K562 (cell line): Measurements from ENCODE around the gene BCAR1. TPM values are rescaled to one million over a fixed set of nuclear protein-coding genes. Genes with fewer than 3 reads are reported as not detected.

Experiments
- E2F8 ChIP-seq: fragments of 450-650 bp; IDR thresholded peaks from 2 replicates; pipeline ENCODE4 v1.7.1; 2018; ENCODE audit warnings: mild to moderate bottlenecking, low read depth; ENCODE audit not compliant: partially characterized antibody
- HMGN3 ChIP-seq: IDR thresholded peaks from 2 replicates; pipeline ENCODE4 v1.6.1; 2011; ENCODE audit warnings: borderline replicate concordance, low read depth, mild to moderate bottlenecking, mixed read lengths, low read length; ENCODE audit not compliant: insufficient read length; ENCODE audit errors: extremely low read depth
- NFXL1 ChIP-seq: fragments of 450-650 bp; formaldehyde crosslinking; IDR thresholded peaks from 2 replicates; pipeline ENCODE4 v1.4.0; 2021; ENCODE audit warnings: mild to moderate bottlenecking
- POLR2A ChIP-seq: fragments of 450-650 bp; conservative IDR thresholded peaks from 2 replicates; pipeline ENCODE4 v1.6.1; 2016
- TBP ChIP-seq: optimal IDR thresholded peaks from 2 replicates; pipeline ENCODE3; 2011; ENCODE audit warnings: low read depth, low read length, improper control_type of control experiment
- ZBTB11 ChIP-seq, 3 experiments: fragments of 200-800 bp in 1 of 3; fragments of 250-450 bp in 1 of 3; fragments of 450-650 bp in 1 of 3; sonication (Bioruptor Pico) in 1 of 3; sonication (Bioruptor generic) in 1 of 3; formaldehyde crosslinking in 1 of 3; IDR thresholded peaks; 2 replicates each; pipeline versions ENCODE4 v1.6.1 to v1.8.0; 2016 to 2022; ENCODE audit warnings: mild to moderate bottlenecking in 2 of 3, missing genetic modification characterization in 2 of 3, missing compliant biosample characterization in 1 of 3, moderate library complexity in 1 of 3
- polyA plus RNA-seq, 8 experiments: library from polyadenylated mRNA; depleted of rRNA in 4 of 8; stranded (reverse) in 5 of 8; unstranded in 3 of 8; fragments of >200 nt; fragmentation: Nextera tagmentation in 2 of 8; fragmentation: Illumina TruSeq in 1 of 8; extraction: Ambion mirVana in 2 of 8; extraction: Trizol in 1 of 8; gene quantifications; 2 replicates each; pipeline versions ENCODE4 v1.2.1 to v1.2.3, GENCODE V29; 2011 to 2014; ENCODE audit warnings: inconsistent platforms in 1 of 8, missing spikeins in 1 of 8
- total RNA-seq, 7 experiments: library from RNA; depleted of rRNA in 6 of 7; stranded (reverse); fragments of >200 nt in 6 of 7; fragmentation: Illumina TruSeq in 2 of 7; extraction: Trizol in 2 of 7; gene quantifications; 2 replicates each; pipeline versions ENCODE4 v1.2.1 to v1.2.3, GENCODE V29; 2011 to 2021; ENCODE audit warnings: low replicate concordance in 1 of 7
- TF ChIP-seq, protein P1 (sequence below), 2 experiments: fragments of 450-650 bp; formaldehyde crosslinking in 1 of 2; IDR thresholded peaks; 2 replicates each; pipeline versions ENCODE4 v1.4.0 to v1.6.1; 2014 to 2020; ENCODE audit warnings: mild to moderate bottlenecking in 2 of 2, borderline replicate concordance in 1 of 2, low read depth in 1 of 2
- TF ChIP-seq, protein P2 (sequence below), 2 experiments: IDR thresholded peaks; 2 replicates each; pipeline ENCODE4 v1.6.1; 2011; ENCODE audit warnings: borderline replicate concordance in 1 of 2, control low read depth in 1 of 2, low read depth in 1 of 2, low read length in 1 of 2, mild to moderate bottlenecking in 1 of 2, mixed read lengths in 1 of 2, moderate library complexity in 1 of 2; ENCODE audit not compliant: insufficient read depth in 1 of 2, insufficient read length in 1 of 2, poor library complexity in 1 of 2, severe bottlenecking in 1 of 2; ENCODE audit errors: extremely low read depth in 1 of 2

Gene BCAR1
- total and polyA plus RNA-seq, 9 of the 15 experiments (the other 6 are each of a cell fraction or from before 2014, with no cell fraction given): 0.10 to 26.3 (median 3.6) TPM

GRCh38 chr16:75265911-75266701, 14.7 kb upstream of the BCAR1 start (continued):
- TF ChIP-seq, protein P1, sequence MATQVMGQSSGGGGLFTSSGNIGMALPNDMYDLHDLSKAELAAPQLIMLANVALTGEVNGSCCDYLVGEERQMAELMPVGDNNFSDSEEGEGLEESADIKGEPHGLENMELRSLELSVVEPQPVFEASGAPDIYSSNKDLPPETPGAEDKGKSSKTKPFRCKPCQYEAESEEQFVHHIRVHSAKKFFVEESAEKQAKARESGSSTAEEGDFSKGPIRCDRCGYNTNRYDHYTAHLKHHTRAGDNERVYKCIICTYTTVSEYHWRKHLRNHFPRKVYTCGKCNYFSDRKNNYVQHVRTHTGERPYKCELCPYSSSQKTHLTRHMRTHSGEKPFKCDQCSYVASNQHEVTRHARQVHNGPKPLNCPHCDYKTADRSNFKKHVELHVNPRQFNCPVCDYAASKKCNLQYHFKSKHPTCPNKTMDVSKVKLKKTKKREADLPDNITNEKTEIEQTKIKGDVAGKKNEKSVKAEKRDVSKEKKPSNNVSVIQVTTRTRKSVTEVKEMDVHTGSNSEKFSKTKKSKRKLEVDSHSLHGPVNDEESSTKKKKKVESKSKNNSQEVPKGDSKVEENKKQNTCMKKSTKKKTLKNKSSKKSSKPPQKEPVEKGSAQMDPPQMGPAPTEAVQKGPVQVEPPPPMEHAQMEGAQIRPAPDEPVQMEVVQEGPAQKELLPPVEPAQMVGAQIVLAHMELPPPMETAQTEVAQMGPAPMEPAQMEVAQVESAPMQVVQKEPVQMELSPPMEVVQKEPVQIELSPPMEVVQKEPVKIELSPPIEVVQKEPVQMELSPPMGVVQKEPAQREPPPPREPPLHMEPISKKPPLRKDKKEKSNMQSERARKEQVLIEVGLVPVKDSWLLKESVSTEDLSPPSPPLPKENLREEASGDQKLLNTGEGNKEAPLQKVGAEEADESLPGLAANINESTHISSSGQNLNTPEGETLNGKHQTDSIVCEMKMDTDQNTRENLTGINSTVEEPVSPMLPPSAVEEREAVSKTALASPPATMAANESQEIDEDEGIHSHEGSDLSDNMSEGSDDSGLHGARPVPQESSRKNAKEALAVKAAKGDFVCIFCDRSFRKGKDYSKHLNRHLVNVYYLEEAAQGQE (IDR thresholded peaks at IDR 0.05; ENCODE audit: borderline replicate concordance): peak; percentile 39; the same call in 1 of the 2 replicates
- TF ChIP-seq, protein P1 (CRISPR knock-in tag; IDR thresholded peaks at IDR 0.05; ENCODE audit: low read depth): 0 out of 2 replicates have a peak, but pooled peaks have one; percentile 37
- TF ChIP-seq NFXL1 (CRISPR knock-in tag) (no peak), TBP (peak; percentile 50), HMGN3 (peak; percentile 76), POLR2A (peak; percentile 70), E2F8 (no peak), ZBTB11 (CRISPR knock-in tag; IDR thresholded peaks at IDR 0.05) (no peak; a peak in 1 of 6 replicates)
- TF ChIP-seq, protein P2, sequence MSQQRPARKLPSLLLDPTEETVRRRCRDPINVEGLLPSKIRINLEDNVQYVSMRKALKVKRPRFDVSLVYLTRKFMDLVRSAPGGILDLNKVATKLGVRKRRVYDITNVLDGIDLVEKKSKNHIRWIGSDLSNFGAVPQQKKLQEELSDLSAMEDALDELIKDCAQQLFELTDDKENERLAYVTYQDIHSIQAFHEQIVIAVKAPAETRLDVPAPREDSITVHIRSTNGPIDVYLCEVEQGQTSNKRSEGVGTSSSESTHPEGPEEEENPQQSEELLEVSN (IDR thresholded peaks at IDR 0.05; ENCODE audit: borderline replicate concordance in 1 of 2, extremely low read depth in 1 of 2, insufficient read depth in 1 of 2, insufficient read length in 1 of 2, low read depth in 1 of 2, low read length in 1 of 2, poor library complexity in 1 of 2, severe bottlenecking in 1 of 2): peak in 1 of 2 experiments; percentile 28
